ENCODE measurements around the gene UGGT1. TPM values are rescaled to one million over a fixed set of nuclear protein-coding genes. Genes with fewer than 3 reads are reported as not detected.

Gene UGGT1
- total RNA-seq, 6 experiments from 2014 or later: 31.4 to 96.5 (median 41.4) TPM

DNA sequence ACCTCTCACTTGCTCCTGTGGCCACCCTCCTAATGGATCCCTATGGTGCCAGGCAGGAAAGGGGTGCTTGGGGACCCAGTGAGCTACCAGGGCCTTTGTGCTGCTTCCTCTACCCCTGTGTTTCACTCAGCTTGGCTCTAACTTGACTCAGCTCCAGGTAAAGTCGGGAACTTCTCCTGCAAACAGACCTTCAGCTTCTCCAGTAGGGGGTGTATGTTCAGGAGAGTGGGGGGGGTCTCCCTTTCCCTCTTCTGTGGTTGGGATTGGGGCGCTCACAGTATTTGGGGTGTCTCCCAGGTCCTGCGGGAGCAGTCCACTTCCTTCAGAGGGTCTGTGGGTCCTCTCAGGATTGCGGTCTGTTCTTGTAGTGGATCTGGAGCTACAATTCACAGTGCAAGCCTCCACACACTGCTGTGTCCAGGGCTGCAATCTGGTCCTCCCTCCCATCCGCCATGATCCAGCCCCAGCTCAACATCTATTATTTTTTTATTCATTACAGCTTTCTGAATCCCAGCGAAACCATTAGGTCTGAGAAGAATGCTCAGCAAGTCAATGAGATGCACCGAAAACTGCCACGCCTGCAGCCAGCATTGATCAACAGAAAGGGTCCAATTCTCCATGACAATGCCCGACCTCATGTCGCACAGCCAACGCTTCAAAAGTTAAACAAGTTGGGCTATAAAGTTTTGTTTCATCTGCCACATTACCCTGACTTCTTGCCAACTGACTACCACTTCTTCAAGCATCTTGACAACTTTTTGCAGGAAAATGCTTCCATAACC lies 36.7 kb upstream of the UGGT1 start:
- DNase-seq (no peak), ATAC-seq (no peak)
- intact Hi-C loops (cut with DNase I): no loop called here
- Histone ChIP-seq H3K9me3 (no peaks in the 10 kb centered on the region), H3K27me3 (no peaks in the 10 kb centered on the region), H3K36me3 (no peaks in the 10 kb centered on the region), H3K4me3 (no peak overlapping the region), H3K4me1 (no peaks in the 10 kb centered on the region), H3K27ac (no peak overlapping the region)
- WGBS (ENCODE audit: insufficient coverage, low coverage, low lambda C conversion rate, missing lambda C conversion rate): 84% methylated on average over 4 of the region's 11 CpGs
- TF ChIP-seq, protein P1, sequence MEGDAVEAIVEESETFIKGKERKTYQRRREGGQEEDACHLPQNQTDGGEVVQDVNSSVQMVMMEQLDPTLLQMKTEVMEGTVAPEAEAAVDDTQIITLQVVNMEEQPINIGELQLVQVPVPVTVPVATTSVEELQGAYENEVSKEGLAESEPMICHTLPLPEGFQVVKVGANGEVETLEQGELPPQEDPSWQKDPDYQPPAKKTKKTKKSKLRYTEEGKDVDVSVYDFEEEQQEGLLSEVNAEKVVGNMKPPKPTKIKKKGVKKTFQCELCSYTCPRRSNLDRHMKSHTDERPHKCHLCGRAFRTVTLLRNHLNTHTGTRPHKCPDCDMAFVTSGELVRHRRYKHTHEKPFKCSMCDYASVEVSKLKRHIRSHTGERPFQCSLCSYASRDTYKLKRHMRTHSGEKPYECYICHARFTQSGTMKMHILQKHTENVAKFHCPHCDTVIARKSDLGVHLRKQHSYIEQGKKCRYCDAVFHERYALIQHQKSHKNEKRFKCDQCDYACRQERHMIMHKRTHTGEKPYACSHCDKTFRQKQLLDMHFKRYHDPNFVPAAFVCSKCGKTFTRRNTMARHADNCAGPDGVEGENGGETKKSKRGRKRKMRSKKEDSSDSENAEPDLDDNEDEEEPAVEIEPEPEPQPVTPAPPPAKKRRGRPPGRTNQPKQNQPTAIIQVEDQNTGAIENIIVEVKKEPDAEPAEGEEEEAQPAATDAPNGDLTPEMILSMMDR (IDR thresholded peaks at IDR 0.05): no peak
- TF ChIP-seq POLR2A (IDR thresholded peaks at IDR 0.05): no peak

DNA sequence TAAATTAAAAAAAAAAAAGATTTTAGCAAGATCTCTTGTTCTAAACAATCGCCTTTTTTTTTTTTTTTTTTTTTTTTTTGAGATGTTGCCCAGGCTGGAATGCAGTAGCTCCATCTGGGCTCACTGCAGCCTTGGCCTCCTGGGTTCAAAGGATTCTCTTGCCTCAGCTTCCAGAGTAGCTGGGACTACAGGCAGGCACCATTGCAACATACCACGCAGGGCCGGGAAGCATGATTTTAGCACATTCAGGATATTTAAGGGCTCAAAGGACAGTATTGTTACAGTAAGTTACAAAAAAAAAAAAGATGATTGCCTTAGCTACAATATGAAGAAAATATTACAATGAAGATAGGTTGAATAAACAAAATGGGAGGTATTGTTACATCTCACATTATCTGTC lies 33.7 kb upstream of the UGGT1 start:
- no peaks in the 10 kb centered on the region for H3K9me3 ChIP-seq
- H3K27me3 ChIP-seq: no peaks in the 10 kb centered on the region
- no peak overlapping the region for H3K4me3 ChIP-seq
- TF ChIP-seq POLR2A (IDR thresholded peaks at IDR 0.05): no peak
- TF ChIP-seq, protein P1 (IDR thresholded peaks at IDR 0.05): no peak
- H3K4me1 ChIP-seq: no peaks in the 10 kb centered on the region
- intact Hi-C loops (cut with DNase I): no loop called here
- WGBS (ENCODE audit: insufficient coverage, low coverage, low lambda C conversion rate, missing lambda C conversion rate): 53% methylated on average over 2 of the region's 3 CpGs
- ATAC-seq: no peak
- no peak overlapping the region for H3K27ac ChIP-seq
- no peak for DNase-seq
- H3K36me3 ChIP-seq: no peaks in the 10 kb centered on the region

GRCh38 chr2:128058114-128058513 lies 32.9 kb upstream of the UGGT1 start:
- no peaks in the 10 kb centered on the region for H3K27me3 ChIP-seq
- 0% methylated on average over 1 of the region's 2 CpGs for WGBS (ENCODE audit: insufficient coverage, low coverage, low lambda C conversion rate, missing lambda C conversion rate)
- ATAC-seq (no peak), DNase-seq (no peak)
- no peak for TF ChIP-seq POLR2A (IDR thresholded peaks at IDR 0.05)
- H3K4me1 ChIP-seq: no peaks in the 10 kb centered on the region
- no peaks in the 10 kb centered on the region for H3K9me3 ChIP-seq
- no peak overlapping the region for H3K4me3 ChIP-seq
- H3K27ac ChIP-seq: no peak overlapping the region
- intact Hi-C loops (cut with DNase I): no loop called here
- no peaks in the 10 kb centered on the region for H3K36me3 ChIP-seq

GRCh38 chr2:128062571-128062970 lies 28.4 kb upstream of the UGGT1 start:
- H3K27me3 ChIP-seq: no peaks in the 10 kb centered on the region
- no peak overlapping the region for H3K27ac ChIP-seq
- DNase-seq (no peak), ATAC-seq (no peak)
- no peak overlapping the region for H3K4me3 ChIP-seq
- WGBS (ENCODE audit: insufficient coverage, low coverage, low lambda C conversion rate, missing lambda C conversion rate): 61% methylated on average over 7 of the region's 8 CpGs
- no peaks in the 10 kb centered on the region for H3K36me3 ChIP-seq
- no peaks in the 10 kb centered on the region for H3K9me3 ChIP-seq
- TF ChIP-seq, protein P1 (IDR thresholded peaks at IDR 0.05): no peak
- TF ChIP-seq POLR2A (IDR thresholded peaks at IDR 0.05): no peak
- intact Hi-C loops (cut with DNase I): no loop called here
- H3K4me1 ChIP-seq: no peaks in the 10 kb centered on the region

DNA sequence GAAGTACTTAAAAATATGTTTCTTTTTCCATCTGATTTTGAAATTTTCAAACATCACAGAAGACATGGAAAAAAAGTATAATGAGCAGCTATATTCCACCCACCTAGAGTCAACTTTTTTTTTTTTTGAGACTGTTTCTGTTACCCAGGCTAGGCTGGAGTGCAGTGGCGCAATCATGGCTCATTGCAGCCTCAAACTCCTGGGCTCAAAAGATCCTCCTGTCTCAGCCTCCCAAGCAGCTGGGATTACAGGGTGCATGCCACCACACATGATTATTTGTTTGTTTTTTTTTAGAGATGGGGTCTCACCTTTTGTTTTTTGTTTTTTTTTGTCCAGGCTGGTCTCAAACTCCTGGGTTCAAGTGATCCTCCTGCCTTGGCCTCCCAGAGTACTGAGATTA lies 26.6 kb upstream of the UGGT1 start:
- intact Hi-C loops (cut with DNase I): no loop called here
- ATAC-seq: no peak
- H3K27me3 ChIP-seq: no peaks in the 10 kb centered on the region
- no peaks in the 10 kb centered on the region for H3K9me3 ChIP-seq
- H3K4me1 ChIP-seq: no peaks in the 10 kb centered on the region
- no peak for TF ChIP-seq POLR2A (IDR thresholded peaks at IDR 0.05)
- TF ChIP-seq, protein P1 (IDR thresholded peaks at IDR 0.05): no peak
- no peak for DNase-seq
- no peaks in the 10 kb centered on the region for H3K36me3 ChIP-seq
- 100% methylated on average over 1 of the region's 1 CpG for WGBS (ENCODE audit: insufficient coverage, low coverage, low lambda C conversion rate, missing lambda C conversion rate)
- H3K4me3 ChIP-seq: no peak overlapping the region
- H3K27ac ChIP-seq: no peak overlapping the region
